Immature natural killer cell (primary cell): ENCODE results near the gene CTSD. TPM values are rescaled to one million over a fixed set of nuclear protein-coding genes. Genes with fewer than 3 reads are reported as not detected.
"Not testable (repeated sequence)": the region's sequence is repeated elsewhere in the genome, so short reads cannot be mapped to it uniquely, and the experiment has no call there.

Experiments used
- DNase-seq, 3 donors: peaks; one replicate each; pipeline ENCODE4 v3.0.0; 2022; ENCODE audit warnings: mixed read lengths in 1 of 3
- H3K27ac Mint-ChIP-seq, 6 donors: one replicate each; pipeline ENCODE4 v1.8.0; 2020; ENCODE audit warnings: mixed read lengths in 6 of 6, mild to moderate bottlenecking in 5 of 6, inconsistent platforms in 4 of 6, moderate library complexity in 3 of 6
- H3K27me3 Mint-ChIP-seq, 3 donors: one replicate each; pipeline ENCODE4 v1.8.0; 2020 to 2021; ENCODE audit warnings: low read depth in 3 of 3, mild to moderate bottlenecking in 3 of 3, mixed read lengths in 3 of 3, moderate library complexity in 3 of 3, inconsistent platforms in 1 of 3
- H3K36me3 Mint-ChIP-seq, 3 donors: one replicate each; pipeline ENCODE4 v1.8.0; 2020; ENCODE audit warnings: mixed read lengths in 3 of 3, inconsistent platforms in 2 of 3, mild to moderate bottlenecking in 2 of 3
- H3K4me1 Mint-ChIP-seq, 2 donors: one replicate each; pipeline ENCODE4 v1.8.0; 2020; ENCODE audit warnings: inconsistent platforms in 2 of 2, mild to moderate bottlenecking in 2 of 2, mixed read lengths in 2 of 2, moderate library complexity in 1 of 2
- H3K4me3 Mint-ChIP-seq, 5 donors: one replicate each; pipeline ENCODE4 v1.8.0; 2020; ENCODE audit warnings: mild to moderate bottlenecking in 5 of 5, mixed read lengths in 5 of 5, inconsistent platforms in 3 of 5, moderate library complexity in 3 of 5
- H3K9me3 Mint-ChIP-seq, 6 donors: one replicate each; pipeline ENCODE4 v1.8.0; 2020; ENCODE audit warnings: mild to moderate bottlenecking in 6 of 6, mixed read lengths in 6 of 6, inconsistent platforms in 4 of 6, moderate library complexity in 3 of 6
- polyA plus RNA-seq, 3 donors: library from polyadenylated mRNA; unstranded; fragments of 300-500 nt; fragmentation: Illumina TruSeq; gene quantifications; one replicate each; pipeline ENCODE4 v1.2.3, GENCODE V29; 2021

Gene CTSD
- polyA plus RNA-seq, 3 donors from 2014 or later, result 471 to 795 (median 488) TPM

GRCh38 chr11:1770528-1770927 lies 6.8 kb upstream of the CTSD start:
- Mint-ChIP-seq H3K27ac (peak overlapping the region in 5 of 6 donors; percentile 24 to 82 (median 36)), H3K4me1 (peaks cover 32 to 40% of the 10 kb centered on the region in 2 donors), H3K27me3 (peaks cover 4 to 8% (median 8%) of the 10 kb centered on the region in 3 donors), H3K4me3 (peak overlapping the region in 4 of 5 donors; percentile 1 to 73 (median 32)), H3K36me3 (peaks cover 0 to 5% (median 0%) of the 10 kb centered on the region in 3 donors), H3K9me3 (no peaks in the 10 kb centered on the region)
- DNase-seq, result no peak

GRCh38 chr11:1770061-1770460 lies 6.3 kb upstream of the CTSD start:
- DNase-seq, result no peak
- Mint-ChIP-seq H3K4me1 (peaks cover 32 to 40% of the 10 kb centered on the region in 2 donors), H3K27ac (peak overlapping the region in 2 of 6 donors; percentile 36 to 40), H3K27me3 (peaks cover 4 to 8% (median 8%) of the 10 kb centered on the region in 3 donors), H3K4me3 (peak overlapping the region in 1 of 5 donors; percentile 15), H3K9me3 (no peaks in the 10 kb centered on the region), H3K36me3 (peaks cover 0 to 5% (median 0%) of the 10 kb centered on the region in 3 donors)

DNA sequence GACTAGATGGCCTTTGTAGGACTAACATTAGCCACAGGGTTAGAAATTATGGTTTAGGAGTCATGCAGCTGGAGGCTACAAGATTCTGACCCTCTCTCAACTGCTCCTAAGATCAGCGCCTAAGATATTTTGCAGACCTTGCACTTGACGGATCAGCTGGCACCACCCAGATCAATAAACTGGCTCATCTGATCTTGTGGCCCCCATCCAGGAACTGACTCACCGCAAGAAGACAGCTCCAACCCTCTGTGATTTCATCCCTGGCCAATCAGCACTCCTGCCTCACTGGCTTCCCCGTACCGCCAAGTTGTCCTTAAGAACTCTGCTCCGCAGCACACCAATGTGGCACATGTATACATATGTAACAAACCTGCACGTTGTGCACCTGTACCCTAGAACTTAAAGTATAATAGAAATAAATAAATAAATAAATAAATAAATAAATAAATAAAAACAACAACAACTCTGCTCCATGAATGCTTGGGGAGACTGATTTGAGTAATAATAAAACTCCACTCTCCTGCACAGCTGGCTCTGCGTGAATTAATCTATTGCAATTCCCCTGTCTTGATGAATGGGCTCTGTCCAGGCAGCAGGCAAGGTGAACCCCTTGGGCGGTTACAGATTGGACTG lies 5.7 kb upstream of the CTSD start:
- not testable (repeated sequence) for H3K36me3 Mint-ChIP-seq, H3K9me3 Mint-ChIP-seq, DNase-seq, H3K4me3 Mint-ChIP-seq, H3K27me3 Mint-ChIP-seq
- peak overlapping the region in 2 of 6 donors; percentile 36 to 40 for H3K27ac Mint-ChIP-seq
- peaks cover 34 to 40% of the 10 kb centered on the region in 2 donors for H3K4me1 Mint-ChIP-seq

GRCh38 chr11:1768141-1768469 lies 4.4 kb upstream of the CTSD start:
- Mint-ChIP-seq H3K4me3 (no peak overlapping the region), H3K4me1 (peaks cover 34 to 37% of the 10 kb centered on the region in 2 donors), H3K36me3 (peaks cover 0 to 5% (median 0%) of the 10 kb centered on the region in 3 donors), H3K9me3 (no peaks in the 10 kb centered on the region), H3K27me3 (peaks cover 5 to 13% (median 8%) of the 10 kb centered on the region in 3 donors), H3K27ac (no peak overlapping the region)
- no peak for DNase-seq

- no peaks in the 10 kb centered on the region for H3K9me3 Mint-ChIP-seq
- H3K4me1 Mint-ChIP-seq, result peaks cover 36 to 37% of the 10 kb centered on the region in 2 donors
- peaks cover 5 to 13% (median 8%) of the 10 kb centered on the region in 3 donors for H3K27me3 Mint-ChIP-seq
- H3K27ac Mint-ChIP-seq, result no peak overlapping the region
- peaks cover 0 to 5% (median 0%) of the 10 kb centered on the region in 3 donors for H3K36me3 Mint-ChIP-seq
- H3K4me3 Mint-ChIP-seq, result no peak overlapping the region
- DNase-seq, result no peak
Measured at GRCh38 chr11:1767399-1768140, 3.8 kb upstream of the CTSD start.

DNA sequence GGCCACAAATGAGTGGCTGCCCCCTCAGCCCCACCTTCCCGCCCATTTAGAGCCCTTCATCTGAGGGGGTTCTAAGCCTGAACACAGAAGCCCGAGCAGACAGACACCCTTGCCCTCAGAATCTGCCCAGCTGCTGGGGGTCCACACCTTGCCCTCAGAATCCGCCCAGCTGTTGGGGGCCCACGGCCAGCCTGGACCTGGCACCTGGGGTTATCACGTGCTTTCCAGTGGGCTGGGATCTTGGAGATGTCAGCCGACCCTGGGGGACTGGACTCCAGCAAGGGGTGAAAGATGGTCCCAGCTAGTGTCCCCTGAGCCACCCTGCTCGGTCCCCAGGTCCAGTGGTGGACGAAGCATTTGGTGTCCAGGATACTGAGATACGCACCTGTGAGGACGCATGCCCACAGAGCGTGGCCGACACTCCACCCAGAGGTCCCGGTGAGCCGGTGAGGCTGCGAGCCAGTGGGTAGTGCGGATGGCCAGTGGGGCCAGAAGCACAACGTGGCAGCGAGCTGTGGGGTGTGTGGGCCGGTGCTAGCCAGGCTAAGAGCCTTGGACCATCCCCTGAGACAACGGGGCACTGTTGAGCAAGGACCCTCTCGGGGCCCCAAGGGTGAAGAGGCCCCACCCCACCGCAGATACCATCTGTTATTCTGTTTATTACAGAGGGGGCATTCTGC lies 3.1 kb upstream of the CTSD start:
- DNase-seq, result no peak
- Mint-ChIP-seq H3K36me3 (peaks cover 0 to 5% (median 0%) of the 10 kb centered on the region in 3 donors), H3K4me1 (peaks cover 36 to 37% of the 10 kb centered on the region in 2 donors), H3K4me3 (no peak overlapping the region), H3K27me3 (peaks cover 4 to 8% (median 8%) of the 10 kb centered on the region in 3 donors), H3K9me3 (no peaks in the 10 kb centered on the region), H3K27ac (no peak overlapping the region)

GRCh38 chr11:1765871-1766718 lies 2.4 kb upstream of the CTSD start:
- Mint-ChIP-seq H3K4me3 (peak overlapping the region in 1 of 5 donors; percentile 27), H3K36me3 (peaks cover 0 to 5% (median 0%) of the 10 kb centered on the region in 3 donors), H3K9me3 (no peaks in the 10 kb centered on the region), H3K27ac (no peak overlapping the region), H3K4me1 (peaks cover 36 to 37% of the 10 kb centered on the region in 2 donors), H3K27me3 (peaks cover 4 to 8% (median 7%) of the 10 kb centered on the region in 3 donors)
- no peak for DNase-seq

DNA sequence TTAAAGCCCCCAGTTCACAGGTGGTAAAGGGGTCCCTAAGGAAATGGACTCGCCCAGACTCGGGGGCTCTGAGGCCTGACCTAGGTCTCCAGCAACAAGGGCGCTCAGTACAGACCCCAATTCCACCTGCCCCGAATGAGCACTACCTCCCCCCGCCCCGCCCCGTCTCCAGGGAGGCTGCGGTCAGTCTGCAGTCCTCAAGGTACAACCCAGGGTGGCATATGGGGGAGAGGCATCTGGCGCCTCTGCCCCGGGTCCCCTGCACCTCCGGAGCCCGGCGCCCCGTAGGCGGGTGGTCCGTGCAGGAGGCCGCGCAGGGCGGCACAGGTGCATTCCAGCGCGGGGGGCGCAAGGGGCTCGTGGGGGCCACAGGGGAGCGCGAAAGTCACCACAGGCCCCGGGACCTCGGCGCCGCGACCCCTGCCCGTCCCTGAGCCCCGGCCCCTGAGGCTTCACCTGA lies 361 bp downstream of the CTSD start:
- Mint-ChIP-seq H3K4me3 (peak overlapping the region; percentile 81 to 85 (median 83)), H3K27me3 (peaks cover 2 to 11% (median 5%) of the 10 kb centered on the region in 3 donors)

DNA sequence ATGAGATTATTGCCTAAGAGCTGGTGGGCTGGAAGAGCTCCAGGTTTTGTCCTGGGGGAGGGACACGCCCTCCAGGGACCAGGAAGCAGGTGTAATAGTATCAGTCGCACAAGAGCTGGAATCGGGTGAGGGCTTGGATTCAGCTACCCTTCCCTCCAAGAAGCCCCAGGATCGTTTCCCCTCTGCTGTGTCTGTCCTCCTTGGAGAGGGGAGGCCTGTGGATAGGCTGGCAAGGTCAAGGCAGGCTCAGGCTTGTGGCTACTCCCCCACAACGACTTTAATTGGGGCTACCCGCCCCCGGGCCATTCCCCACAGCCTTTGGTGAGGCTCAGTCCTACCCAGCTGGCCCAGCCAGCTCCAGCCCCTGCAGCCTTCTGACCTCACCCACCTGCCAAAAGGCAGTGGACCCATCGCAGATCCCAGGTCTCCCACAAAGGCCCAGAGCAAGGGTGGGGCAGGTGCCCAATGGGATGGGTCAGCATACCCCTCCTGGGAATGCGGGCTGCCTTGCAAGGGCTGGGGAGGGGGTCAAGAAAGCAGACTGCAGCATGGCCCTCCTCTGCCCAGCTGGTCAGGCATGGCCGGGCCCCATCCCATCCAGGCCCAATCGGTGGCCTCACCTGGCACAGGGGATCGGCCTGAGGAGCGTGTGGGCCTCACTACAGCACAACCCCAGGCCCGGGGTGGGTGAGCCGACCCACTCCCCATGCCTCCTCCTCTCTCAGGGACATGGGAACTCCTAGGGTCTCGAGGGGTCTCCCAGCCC lies 1.0 kb downstream of the CTSD start:
- DNase-seq, result no peak
- Mint-ChIP-seq H3K9me3 (no peaks in the 10 kb centered on the region), H3K4me3 (peak overlapping the region; percentile 81 to 85 (median 83)), H3K36me3 (no peaks in the 10 kb centered on the region), H3K27me3 (peaks cover 5 to 14% (median 8%) of the 10 kb centered on the region in 3 donors), H3K27ac (peak overlapping the region; percentile 69 to 86 (median 78)), H3K4me1 (peaks cover 52% of the 10 kb centered on the region in 2 donors)

More for the DNA sequence above, 361 bp downstream of the CTSD start:
- Mint-ChIP-seq H3K36me3 (no peaks in the 10 kb centered on the region), H3K27ac (peak overlapping the region in 4 of 6 donors; percentile 49 to 80 (median 72)), H3K9me3 (no peaks in the 10 kb centered on the region), H3K4me1 (peaks cover 46 to 47% of the 10 kb centered on the region in 2 donors)
- no peak for DNase-seq

- H3K27me3 Mint-ChIP-seq, result peaks cover 5 to 15% (median 12%) of the 10 kb centered on the region in 3 donors
- H3K4me1 Mint-ChIP-seq, result peaks cover 59 to 60% of the 10 kb centered on the region in 2 donors
- no peaks in the 10 kb centered on the region for H3K9me3 Mint-ChIP-seq
- no peak for DNase-seq
- peak overlapping the region; percentile 69 to 91 (median 80) for H3K27ac Mint-ChIP-seq
- peak overlapping the region; percentile 81 to 85 (median 83) for H3K4me3 Mint-ChIP-seq
- no peaks in the 10 kb centered on the region for H3K36me3 Mint-ChIP-seq
Measured at GRCh38 chr11:1761857-1762536, 1.7 kb downstream of the CTSD start.

GRCh38 chr11:1761110-1761856 lies 2.4 kb downstream of the CTSD start:
- Mint-ChIP-seq H3K27me3 (peaks cover 5 to 15% (median 12%) of the 10 kb centered on the region in 3 donors), H3K9me3 (no peaks in the 10 kb centered on the region), H3K27ac (peak overlapping the region; percentile 40 to 91 (median 88)), H3K4me3 (peak overlapping the region; percentile 81 to 85 (median 83)), H3K36me3 (peaks cover 0 to 2% (median 0%) of the 10 kb centered on the region in 3 donors), H3K4me1 (peaks cover 66 to 67% of the 10 kb centered on the region in 2 donors)
- DNase-seq, result no peak
